Parathyroid adenoma (tissue), 2 donors: ENCODE measurements around the gene RRBP1.

Experiments
- H2AFZ ChIP-seq: fragments of 300-600 bp; sonication (generic); one replicate; pipeline ENCODE4 v1.7.0; 2017; ENCODE audit warnings: antibody characterized with exemption, mild to moderate bottlenecking
- H3K27ac ChIP-seq: fragments of 300-600 bp; sonication (generic); one replicate; pipeline ENCODE4 v1.7.0; 2017
- H3K27me3 ChIP-seq: fragments of 300-600 bp; sonication (generic); one replicate; pipeline ENCODE4 v1.7.0; 2017; ENCODE audit warnings: low read length; ENCODE audit not compliant: control insufficient read depth, insufficient read depth
- H3K36me3 ChIP-seq: fragments of 300-600 bp; sonication (generic); one replicate; pipeline ENCODE4 v1.7.0; 2017; ENCODE audit warnings: low read length; ENCODE audit not compliant: control insufficient read depth, insufficient read depth
- H3K4me1 ChIP-seq: fragments of 300-600 bp; sonication (generic); one replicate; pipeline ENCODE4 v1.7.0; 2017; ENCODE audit warnings: control low read depth
- H3K4me2 ChIP-seq: fragments of 300-600 bp; sonication (generic); one replicate; pipeline ENCODE4 v1.7.0; 2017; ENCODE audit warnings: low read length
- H3K4me3 ChIP-seq: fragments of 300-600 bp; sonication (generic); one replicate; pipeline ENCODE4 v1.7.0; 2017; ENCODE audit warnings: low read depth, low read length
- H3K79me2 ChIP-seq: fragments of 300-600 bp; sonication (generic); one replicate; pipeline ENCODE4 v1.7.0; 2017; ENCODE audit warnings: control low read depth
- H3K9ac ChIP-seq: fragments of 300-600 bp; sonication (generic); one replicate; pipeline ENCODE4 v1.7.0; 2017; ENCODE audit warnings: mild to moderate bottlenecking
- H3K9me3 ChIP-seq: fragments of 300-600 bp; sonication (generic); one replicate; pipeline ENCODE4 v1.7.0; 2017; ENCODE audit warnings: low read length; ENCODE audit not compliant: control insufficient read depth
- TF ChIP-seq, protein P1 (sequence below): fragments of 300-600 bp; sonication (generic); IDR thresholded peaks from one replicate; pipeline ENCODE4 v1.7.0; 2017; ENCODE audit warnings: antibody characterized with exemption, mild to moderate bottlenecking
- donor health status: primary hyperparathyroidism.

RRBP1 gene

DNA sequence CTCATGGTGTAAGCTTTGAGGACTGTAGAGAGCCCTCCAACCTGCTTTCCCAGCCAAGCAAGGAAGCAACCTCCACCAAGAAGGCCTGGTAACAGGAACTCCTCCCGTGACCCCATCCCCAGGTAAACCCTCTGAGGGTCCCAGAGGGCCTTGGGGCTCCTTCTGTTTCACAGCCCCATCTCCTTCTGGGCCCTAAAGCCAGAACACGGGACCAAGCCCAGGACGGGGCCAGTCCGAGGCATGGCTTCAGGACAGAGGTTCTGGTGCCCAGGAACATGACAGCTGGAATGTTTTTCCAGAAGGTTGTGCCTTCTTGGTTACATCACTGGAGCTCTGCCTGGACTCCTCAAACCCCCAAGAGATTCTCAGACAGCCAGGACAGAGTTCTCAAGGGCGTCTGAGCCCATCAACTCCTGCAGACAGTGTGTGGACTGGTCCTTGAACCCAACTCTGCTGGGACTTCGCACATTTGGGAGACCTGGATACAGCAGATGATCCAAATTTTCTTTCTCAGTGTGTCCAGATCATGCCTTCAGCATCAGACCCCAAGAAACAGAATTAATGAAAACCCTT, 43.1 kb downstream of the RRBP1 start:
- Histone ChIP-seq H3K27me3 (no peaks in the 10 kb centered on the region), H3K4me1 (peaks cover 15% of the 10 kb centered on the region), H3K4me2 (no peak overlapping the region), H3K27ac (no peak overlapping the region), H3K9me3 (no peaks in the 10 kb centered on the region), H3K36me3 (no peaks in the 10 kb centered on the region), H3K79me2 (peaks cover 67% of the 10 kb centered on the region), H3K4me3 (no peak overlapping the region), H2AFZ (no peak overlapping the region), H3K9ac (no peak overlapping the region)
- TF ChIP-seq, protein P1, sequence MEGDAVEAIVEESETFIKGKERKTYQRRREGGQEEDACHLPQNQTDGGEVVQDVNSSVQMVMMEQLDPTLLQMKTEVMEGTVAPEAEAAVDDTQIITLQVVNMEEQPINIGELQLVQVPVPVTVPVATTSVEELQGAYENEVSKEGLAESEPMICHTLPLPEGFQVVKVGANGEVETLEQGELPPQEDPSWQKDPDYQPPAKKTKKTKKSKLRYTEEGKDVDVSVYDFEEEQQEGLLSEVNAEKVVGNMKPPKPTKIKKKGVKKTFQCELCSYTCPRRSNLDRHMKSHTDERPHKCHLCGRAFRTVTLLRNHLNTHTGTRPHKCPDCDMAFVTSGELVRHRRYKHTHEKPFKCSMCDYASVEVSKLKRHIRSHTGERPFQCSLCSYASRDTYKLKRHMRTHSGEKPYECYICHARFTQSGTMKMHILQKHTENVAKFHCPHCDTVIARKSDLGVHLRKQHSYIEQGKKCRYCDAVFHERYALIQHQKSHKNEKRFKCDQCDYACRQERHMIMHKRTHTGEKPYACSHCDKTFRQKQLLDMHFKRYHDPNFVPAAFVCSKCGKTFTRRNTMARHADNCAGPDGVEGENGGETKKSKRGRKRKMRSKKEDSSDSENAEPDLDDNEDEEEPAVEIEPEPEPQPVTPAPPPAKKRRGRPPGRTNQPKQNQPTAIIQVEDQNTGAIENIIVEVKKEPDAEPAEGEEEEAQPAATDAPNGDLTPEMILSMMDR, result no peak

DNA sequence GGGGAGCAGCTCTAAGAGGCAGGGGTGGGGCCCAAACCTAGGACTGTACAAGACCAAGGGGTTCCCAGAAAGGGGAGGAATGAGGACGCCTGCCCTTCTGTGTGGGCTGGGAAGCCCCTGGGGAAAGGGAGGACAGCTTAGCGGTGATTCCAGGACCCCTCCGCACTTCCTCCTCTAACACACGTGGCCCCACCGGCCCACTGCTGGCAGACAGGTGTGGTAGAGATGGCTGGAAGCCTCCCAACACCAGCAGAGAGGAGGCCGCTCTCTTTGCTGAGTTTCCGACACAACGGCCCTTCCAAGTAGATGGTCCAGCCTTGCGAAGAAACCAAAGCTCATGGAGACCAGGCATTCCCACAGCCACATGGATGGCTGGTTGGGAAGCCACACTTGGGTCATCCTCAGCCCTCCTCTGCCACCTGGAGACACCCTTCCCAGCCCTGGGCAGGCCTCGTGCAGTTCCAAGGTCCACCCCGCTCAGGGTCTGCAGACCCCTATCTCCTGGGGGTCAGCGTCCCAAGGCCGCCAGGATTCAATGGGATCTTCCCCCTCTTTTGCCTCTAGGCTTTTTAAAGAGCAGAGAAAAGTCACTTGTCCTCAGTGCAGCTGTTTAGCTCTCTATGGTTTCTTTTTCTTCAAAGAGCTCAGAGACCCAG, 43.9 kb downstream of the RRBP1 start:
- Histone ChIP-seq H3K27ac (no peak overlapping the region), H3K9ac (no peak overlapping the region), H3K27me3 (no peaks in the 10 kb centered on the region), H3K4me1 (peaks cover 7% of the 10 kb centered on the region), H2AFZ (no peak overlapping the region), H3K79me2 (peaks cover 60% of the 10 kb centered on the region), H3K4me3 (no peak overlapping the region), H3K9me3 (no peaks in the 10 kb centered on the region), H3K36me3 (no peaks in the 10 kb centered on the region), H3K4me2 (no peak overlapping the region)
- TF ChIP-seq, protein P1, result no peak

DNA sequence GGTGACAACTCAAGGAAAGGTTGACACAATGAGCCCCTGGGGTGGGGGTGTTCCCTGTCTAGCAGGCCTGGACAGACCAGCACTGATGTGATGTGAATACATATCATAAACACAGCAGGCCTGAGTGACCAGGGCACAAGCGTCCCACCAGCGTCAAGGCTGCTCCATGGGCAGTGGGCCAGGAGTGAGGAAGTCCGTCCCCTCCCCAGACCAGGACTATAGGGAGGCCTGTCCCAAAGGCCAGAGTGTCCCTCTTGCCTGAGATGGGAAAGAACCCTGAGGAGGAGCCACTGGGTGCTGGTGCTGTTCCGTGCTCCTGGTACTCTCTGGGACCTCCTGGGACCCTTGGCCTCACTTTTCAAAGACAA, 44.6 kb downstream of the RRBP1 start:
- Histone ChIP-seq H3K27ac (no peak overlapping the region), H3K36me3 (no peaks in the 10 kb centered on the region), H3K4me2 (no peak overlapping the region), H3K27me3 (no peaks in the 10 kb centered on the region), H3K9me3 (no peaks in the 10 kb centered on the region), H3K79me2 (peaks cover 53% of the 10 kb centered on the region), H2AFZ (no peak overlapping the region), H3K4me3 (no peak overlapping the region), H3K9ac (no peak overlapping the region), H3K4me1 (peaks cover 1% of the 10 kb centered on the region)
- TF ChIP-seq, protein P1, result no peak

DNA sequence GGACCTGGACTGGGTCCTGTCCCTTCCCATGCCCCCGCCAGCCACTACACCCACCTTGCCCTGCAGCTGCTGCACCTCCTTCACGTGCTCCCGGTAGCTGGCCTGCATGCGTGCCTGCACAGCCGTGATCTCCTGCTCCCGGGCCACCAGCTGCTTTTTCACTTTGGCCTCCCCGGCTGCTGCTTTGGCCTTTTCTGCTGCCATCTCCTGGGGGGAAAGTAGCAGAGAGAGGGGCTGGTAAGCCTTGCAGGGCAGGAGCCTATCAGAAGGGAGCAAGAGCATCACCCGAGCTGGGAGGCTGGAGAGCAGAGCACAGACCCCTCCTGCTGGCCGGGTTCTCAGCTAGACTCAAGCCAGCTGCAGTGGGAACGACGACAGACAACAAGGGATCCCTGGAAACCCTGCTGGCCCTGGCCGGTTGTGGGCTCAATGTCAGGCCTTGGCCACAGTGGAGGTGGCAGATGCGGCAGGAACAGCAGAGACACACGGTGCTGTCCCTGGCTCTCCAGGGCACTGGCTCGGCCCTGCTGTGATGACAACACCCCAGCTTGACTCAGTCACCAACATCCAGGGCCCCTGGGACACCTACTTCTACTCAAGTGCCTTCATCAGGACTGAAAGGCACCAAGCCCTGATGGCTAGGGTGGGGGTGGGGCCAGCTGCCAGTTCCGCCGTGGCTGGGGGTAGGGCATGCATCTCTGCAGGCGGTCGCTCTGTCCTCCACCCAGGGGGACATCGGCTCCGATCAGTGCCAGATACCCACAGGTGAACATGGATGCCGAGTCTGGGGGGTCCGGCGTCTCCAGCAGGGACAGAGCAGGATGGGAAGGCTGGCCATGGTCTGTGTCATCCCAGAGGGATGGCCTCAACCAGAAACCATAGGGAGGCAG, 45.3 kb downstream of the RRBP1 start:
- H3K4me3 ChIP-seq, result no peak overlapping the region
- H3K9me3 ChIP-seq, result no peaks in the 10 kb centered on the region
- peaks cover 52% of the 10 kb centered on the region for H3K79me2 ChIP-seq
- no peak overlapping the region for H3K4me2 ChIP-seq
- H3K9ac ChIP-seq, result no peak overlapping the region
- TF ChIP-seq, protein P1, result no peak
- no peaks in the 10 kb centered on the region for H3K36me3 ChIP-seq
- H3K27me3 ChIP-seq, result no peaks in the 10 kb centered on the region
- no peak overlapping the region for H2AFZ ChIP-seq
- no peaks in the 10 kb centered on the region for H3K4me1 ChIP-seq
- H3K27ac ChIP-seq, result no peak overlapping the region
